GM12891 (cell line): ENCODE measurements around the gene POU3F2.

ENCODE experiments used
- PAX5 ChIP-seq: IDR thresholded peaks from 2 replicates; pipeline ENCODE4 v1.6.1; 2011; ENCODE audit warnings: low read length, moderate library complexity, mild to moderate bottlenecking; ENCODE audit not compliant: insufficient read depth, severe bottlenecking
- POLR2A ChIP-seq: IDR thresholded peaks from 2 replicates; pipeline ENCODE4 v1.6.1; 2011; ENCODE audit warnings: low read depth, low read length, control low read depth
- POLR2AphosphoS5 ChIP-seq: IDR thresholded peaks from 2 replicates; pipeline ENCODE4 v1.6.1; 2011; ENCODE audit warnings: low read depth, low read length, control low read depth
- SPI1 ChIP-seq: IDR thresholded peaks from 2 replicates; pipeline ENCODE4 v1.6.1; 2011; ENCODE audit warnings: low read depth, low read length, control low read depth
- TAF1 ChIP-seq: IDR thresholded peaks from 2 replicates; pipeline ENCODE4 v1.6.1; 2011; ENCODE audit warnings: low read depth, low read length, control low read depth

DNA sequence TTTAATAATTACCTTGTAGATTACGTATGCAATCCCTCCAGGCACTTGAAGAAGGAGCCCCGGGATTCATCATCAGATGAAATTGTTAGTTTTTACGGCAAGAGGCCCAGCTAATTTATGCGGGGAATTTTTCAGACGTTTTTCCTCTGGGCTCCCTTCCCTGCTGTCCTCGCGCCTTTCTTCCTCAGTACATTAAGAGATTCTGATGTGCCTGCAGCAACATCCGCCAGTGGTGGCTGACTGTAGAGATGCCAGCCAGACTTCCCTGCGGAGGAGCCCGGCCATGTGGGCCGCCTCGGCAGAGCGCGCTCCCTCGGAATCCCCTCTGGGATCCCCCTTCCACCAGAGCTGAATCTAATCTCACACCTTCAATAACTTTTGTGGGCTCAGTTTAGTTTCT is 46.4 kb upstream of the POU3F2 start:
- TF ChIP-seq TAF1 (no peak), POLR2AphosphoS5 (no peak), POLR2A (no peak), SPI1 (no peak), PAX5 (no peak)
